ENCODE results near the gene GASK1A.

The GASK1A gene

DNA sequence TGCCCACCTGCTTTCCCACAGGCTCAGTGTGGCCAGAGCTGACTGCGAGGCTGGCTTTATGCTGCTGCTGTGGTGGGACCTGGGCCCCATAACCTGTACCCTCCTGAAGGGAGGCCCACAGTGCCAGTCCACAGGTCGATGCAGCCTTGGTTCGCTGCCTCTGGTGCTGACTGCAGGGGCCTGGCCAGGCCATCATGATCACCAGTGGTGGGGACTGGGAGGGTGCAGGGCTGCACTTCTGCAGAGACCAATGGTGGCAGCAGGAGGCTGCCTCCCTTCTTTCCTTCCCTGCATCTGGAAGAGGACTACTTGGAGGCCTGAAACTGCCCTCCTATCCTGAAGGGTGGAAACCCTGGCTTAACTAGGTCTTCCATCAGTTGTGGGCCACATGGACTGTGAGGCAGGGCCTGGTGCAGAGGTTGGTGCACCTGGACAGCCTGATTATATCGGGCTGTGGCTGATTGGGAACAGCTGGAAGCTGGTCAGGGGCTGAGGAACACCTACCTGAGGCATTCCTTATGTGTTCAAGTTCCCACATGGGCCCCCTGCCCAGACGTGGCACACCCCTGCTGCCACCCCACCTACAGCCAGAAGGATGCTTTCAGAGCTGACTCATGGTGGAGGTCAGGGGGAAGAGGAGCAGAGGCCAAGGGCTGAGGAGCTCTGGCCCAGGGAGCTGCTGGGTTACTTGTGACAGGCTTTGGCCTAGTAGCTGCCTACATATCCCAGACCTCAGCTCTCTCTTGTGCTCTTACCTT lies 97.0 kb downstream of the GASK1A start:
- no peaks in the 10 kb centered on the region for H3K79me2 ChIP-seq
- no peak for TF ChIP-seq CTCF (IDR thresholded peaks at IDR 0.05)
- H2AFZ ChIP-seq, result no peak overlapping the region
- no peak overlapping the region for H3K4me3 ChIP-seq (ENCODE audit: low read depth, low read length)
- H3K27me3 ChIP-seq (ENCODE audit: control insufficient read depth, insufficient read depth, low read length), result no peaks in the 10 kb centered on the region
- no peak overlapping the region for H3K4me2 ChIP-seq (ENCODE audit: low read length)
- no peaks in the 10 kb centered on the region for H3K36me3 ChIP-seq (ENCODE audit: control insufficient read depth, insufficient read depth, low read length)
- H3K27ac ChIP-seq, result no peak overlapping the region
- no peaks in the 10 kb centered on the region for H3K4me1 ChIP-seq
- no peaks in the 10 kb centered on the region for H3K9me3 ChIP-seq (ENCODE audit: control insufficient read depth, low read length)
- no peak overlapping the region for H3K9ac ChIP-seq

GRCh38 chr3:43076857-43077256 lies 97.7 kb downstream of the GASK1A start:
- no peak overlapping the region for H3K9ac ChIP-seq
- H3K4me3 ChIP-seq (ENCODE audit: low read depth, low read length), result no peak overlapping the region
- H2AFZ ChIP-seq, result no peak overlapping the region
- H3K4me2 ChIP-seq (ENCODE audit: low read length), result no peak overlapping the region
- H3K9me3 ChIP-seq (ENCODE audit: control insufficient read depth, low read length), result no peaks in the 10 kb centered on the region
- H3K27me3 ChIP-seq (ENCODE audit: control insufficient read depth, insufficient read depth, low read length), result no peaks in the 10 kb centered on the region
- no peaks in the 10 kb centered on the region for H3K36me3 ChIP-seq (ENCODE audit: control insufficient read depth, insufficient read depth, low read length)
- no peak overlapping the region for H3K27ac ChIP-seq
- TF ChIP-seq CTCF (IDR thresholded peaks at IDR 0.05), result no peak
- no peaks in the 10 kb centered on the region for H3K79me2 ChIP-seq
- H3K4me1 ChIP-seq, result no peaks in the 10 kb centered on the region

- Histone ChIP-seq H3K4me1 (no peaks in the 10 kb centered on the region), H3K27ac (no peak overlapping the region), H3K4me2 (ENCODE audit: low read length) (no peak overlapping the region), H3K4me3 (ENCODE audit: low read depth, low read length) (no peak overlapping the region), H3K79me2 (no peaks in the 10 kb centered on the region), H2AFZ (no peak overlapping the region), H3K36me3 (ENCODE audit: control insufficient read depth, insufficient read depth, low read length) (no peaks in the 10 kb centered on the region), H3K27me3 (ENCODE audit: control insufficient read depth, insufficient read depth, low read length) (no peaks in the 10 kb centered on the region), H3K9ac (no peak overlapping the region), H3K9me3 (ENCODE audit: control insufficient read depth, low read length) (no peaks in the 10 kb centered on the region)
- TF ChIP-seq CTCF (IDR thresholded peaks at IDR 0.05), result no peak
These were observed 98.2 kb downstream of the GASK1A start for GRCh38 chr3:43077261-43077660.

GRCh38 chr3:43077707-43078106 lies 98.6 kb downstream of the GASK1A start:
- no peak overlapping the region for H3K9ac ChIP-seq
- H3K9me3 ChIP-seq (ENCODE audit: control insufficient read depth, low read length), result no peaks in the 10 kb centered on the region
- no peaks in the 10 kb centered on the region for H3K36me3 ChIP-seq (ENCODE audit: control insufficient read depth, insufficient read depth, low read length)
- no peak overlapping the region for H3K4me3 ChIP-seq (ENCODE audit: low read depth, low read length)
- no peak for TF ChIP-seq CTCF (IDR thresholded peaks at IDR 0.05)
- no peak overlapping the region for H2AFZ ChIP-seq
- no peaks in the 10 kb centered on the region for H3K79me2 ChIP-seq
- no peak overlapping the region for H3K27ac ChIP-seq
- no peak overlapping the region for H3K4me2 ChIP-seq (ENCODE audit: low read length)
- H3K4me1 ChIP-seq, result no peaks in the 10 kb centered on the region
- no peaks in the 10 kb centered on the region for H3K27me3 ChIP-seq (ENCODE audit: control insufficient read depth, insufficient read depth, low read length)

Measured in parathyroid adenoma (tissue), 2 donors.